ENCODE data around the gene NIPA2.

Gene NIPA2

DNA sequence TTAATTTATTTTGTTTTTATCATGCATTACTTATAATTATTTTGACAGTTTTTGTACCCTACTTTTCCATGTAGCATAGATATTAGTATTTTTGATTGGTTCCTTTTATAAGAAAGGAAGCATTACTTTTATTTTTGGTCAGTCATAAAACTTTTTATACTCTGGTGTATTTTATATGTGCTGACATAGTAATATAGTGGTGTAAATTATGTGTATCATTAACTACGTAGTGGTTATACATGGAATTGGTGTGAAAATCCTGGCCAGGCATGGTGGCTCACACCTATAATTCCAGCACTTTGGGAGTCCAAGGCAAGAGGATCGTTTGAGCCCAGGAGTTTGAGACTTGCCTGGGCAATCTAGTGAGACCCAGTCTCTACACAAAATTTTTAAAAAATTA is 18.8 kb upstream of the NIPA2 start:
- Mint-ChIP-seq H3K4me3 (no peak overlapping the region), H3K36me3 (ENCODE audit: low read depth) (peaks cover 21% of the 10 kb centered on the region), H3K27ac (no peak overlapping the region), H3K4me1 (no peaks in the 10 kb centered on the region), H3K27me3 (ENCODE audit: low read depth, poor library complexity) (no peaks in the 10 kb centered on the region), H3K9me3 (no peaks in the 10 kb centered on the region)
- DNase-seq, result no peak
- TF ChIP-seq, protein P1, sequence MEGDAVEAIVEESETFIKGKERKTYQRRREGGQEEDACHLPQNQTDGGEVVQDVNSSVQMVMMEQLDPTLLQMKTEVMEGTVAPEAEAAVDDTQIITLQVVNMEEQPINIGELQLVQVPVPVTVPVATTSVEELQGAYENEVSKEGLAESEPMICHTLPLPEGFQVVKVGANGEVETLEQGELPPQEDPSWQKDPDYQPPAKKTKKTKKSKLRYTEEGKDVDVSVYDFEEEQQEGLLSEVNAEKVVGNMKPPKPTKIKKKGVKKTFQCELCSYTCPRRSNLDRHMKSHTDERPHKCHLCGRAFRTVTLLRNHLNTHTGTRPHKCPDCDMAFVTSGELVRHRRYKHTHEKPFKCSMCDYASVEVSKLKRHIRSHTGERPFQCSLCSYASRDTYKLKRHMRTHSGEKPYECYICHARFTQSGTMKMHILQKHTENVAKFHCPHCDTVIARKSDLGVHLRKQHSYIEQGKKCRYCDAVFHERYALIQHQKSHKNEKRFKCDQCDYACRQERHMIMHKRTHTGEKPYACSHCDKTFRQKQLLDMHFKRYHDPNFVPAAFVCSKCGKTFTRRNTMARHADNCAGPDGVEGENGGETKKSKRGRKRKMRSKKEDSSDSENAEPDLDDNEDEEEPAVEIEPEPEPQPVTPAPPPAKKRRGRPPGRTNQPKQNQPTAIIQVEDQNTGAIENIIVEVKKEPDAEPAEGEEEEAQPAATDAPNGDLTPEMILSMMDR (IDR thresholded peaks at IDR 0.05), result no peak

DNA sequence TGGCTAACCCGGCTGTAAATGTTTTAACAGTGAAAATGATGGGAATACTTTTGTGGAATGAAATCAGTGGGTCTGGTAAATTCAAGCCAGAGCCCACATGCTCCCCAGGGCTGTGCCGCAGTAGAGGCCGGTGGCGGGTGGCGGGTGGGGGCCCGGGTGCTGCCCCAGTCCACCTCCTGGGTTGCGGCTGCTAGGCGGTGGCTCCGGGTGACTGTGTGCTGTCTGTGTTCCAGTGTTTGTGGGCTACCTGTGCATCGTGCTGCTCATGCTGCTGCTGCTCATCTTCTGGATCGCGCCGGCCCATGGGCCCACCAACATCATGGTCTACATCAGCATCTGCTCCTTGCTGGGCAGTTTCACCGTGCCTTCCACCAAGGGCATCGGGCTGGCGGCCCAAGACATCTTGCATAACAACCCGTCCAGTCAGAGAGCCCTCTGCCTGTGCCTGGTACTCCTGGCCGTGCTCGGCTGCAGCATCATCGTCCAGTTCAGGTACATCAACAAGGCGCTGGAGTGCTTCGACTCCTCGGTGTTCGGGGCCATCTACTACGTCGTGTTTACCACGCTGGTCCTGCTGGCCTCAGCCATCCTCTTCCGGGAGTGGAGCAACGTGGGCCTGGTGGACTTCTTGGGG is 14.9 kb upstream of the NIPA2 start:
- DNase-seq, result no peak
- Mint-ChIP-seq H3K27ac (no peak overlapping the region), H3K4me1 (peaks cover 2% of the 10 kb centered on the region), H3K36me3 (ENCODE audit: low read depth) (peaks cover 29% of the 10 kb centered on the region), H3K4me3 (no peak overlapping the region), H3K27me3 (ENCODE audit: low read depth, poor library complexity) (no peaks in the 10 kb centered on the region), H3K9me3 (no peaks in the 10 kb centered on the region)
- TF ChIP-seq, protein P1 (IDR thresholded peaks at IDR 0.05), result no peak

DNA sequence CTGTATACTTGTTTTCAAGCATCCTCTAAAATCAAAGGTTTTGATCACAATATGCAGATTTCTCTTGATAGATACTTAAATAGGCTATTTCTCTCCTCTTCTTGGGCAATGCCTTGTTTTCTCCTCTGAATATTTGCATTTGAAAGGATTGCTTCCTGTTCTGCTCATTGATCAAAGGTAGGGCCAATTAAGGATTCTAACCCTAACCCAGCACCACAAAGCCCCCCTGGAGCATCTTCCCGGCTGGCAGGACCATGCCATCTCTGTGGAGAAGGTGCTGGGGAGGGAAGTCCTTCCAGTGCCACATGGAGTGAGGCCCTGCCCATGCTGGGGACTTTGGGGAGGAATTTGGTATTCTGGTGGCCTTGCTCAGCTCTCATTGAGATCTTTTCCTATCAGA is 11.3 kb upstream of the NIPA2 start:
- no peak overlapping the region for H3K4me3 Mint-ChIP-seq
- no peaks in the 10 kb centered on the region for H3K27me3 Mint-ChIP-seq (ENCODE audit: low read depth, poor library complexity)
- H3K27ac Mint-ChIP-seq, result no peak overlapping the region
- peaks cover 27% of the 10 kb centered on the region for H3K36me3 Mint-ChIP-seq (ENCODE audit: low read depth)
- DNase-seq, result no peak
- peaks cover 11% of the 10 kb centered on the region for H3K4me1 Mint-ChIP-seq
- peaks cover 4% of the 10 kb centered on the region for H3K9me3 Mint-ChIP-seq
- TF ChIP-seq, protein P1 (IDR thresholded peaks at IDR 0.05), result no peak

DNA sequence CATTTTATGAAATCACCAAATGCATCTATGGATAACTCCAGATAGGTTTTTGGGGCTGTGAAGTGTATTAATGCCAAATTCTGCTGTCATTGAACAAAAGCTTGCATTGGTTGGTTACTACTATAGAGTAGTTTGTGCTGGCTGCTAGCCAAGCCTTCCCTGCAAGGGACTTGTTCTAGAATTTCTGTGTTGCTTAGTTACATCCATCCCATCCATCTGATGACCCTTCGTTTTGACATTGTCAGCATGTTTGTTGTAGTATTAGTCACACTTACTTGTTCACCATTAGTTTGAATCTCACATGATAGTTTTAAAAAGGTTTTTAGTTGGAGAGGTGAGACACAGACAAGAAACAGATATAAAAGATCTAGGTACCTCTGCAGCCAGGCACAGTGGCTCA is 7.0 kb upstream of the NIPA2 start:
- no peaks in the 10 kb centered on the region for H3K27me3 Mint-ChIP-seq (ENCODE audit: low read depth, poor library complexity)
- H3K9me3 Mint-ChIP-seq, result peaks cover 14% of the 10 kb centered on the region
- no peak for DNase-seq
- H3K36me3 Mint-ChIP-seq (ENCODE audit: low read depth), result peaks cover 8% of the 10 kb centered on the region
- no peak overlapping the region for H3K4me3 Mint-ChIP-seq
- TF ChIP-seq, protein P1 (IDR thresholded peaks at IDR 0.05), result no peak
- H3K4me1 Mint-ChIP-seq, result peaks cover 11% of the 10 kb centered on the region
- H3K27ac Mint-ChIP-seq, result no peak overlapping the region

DNA sequence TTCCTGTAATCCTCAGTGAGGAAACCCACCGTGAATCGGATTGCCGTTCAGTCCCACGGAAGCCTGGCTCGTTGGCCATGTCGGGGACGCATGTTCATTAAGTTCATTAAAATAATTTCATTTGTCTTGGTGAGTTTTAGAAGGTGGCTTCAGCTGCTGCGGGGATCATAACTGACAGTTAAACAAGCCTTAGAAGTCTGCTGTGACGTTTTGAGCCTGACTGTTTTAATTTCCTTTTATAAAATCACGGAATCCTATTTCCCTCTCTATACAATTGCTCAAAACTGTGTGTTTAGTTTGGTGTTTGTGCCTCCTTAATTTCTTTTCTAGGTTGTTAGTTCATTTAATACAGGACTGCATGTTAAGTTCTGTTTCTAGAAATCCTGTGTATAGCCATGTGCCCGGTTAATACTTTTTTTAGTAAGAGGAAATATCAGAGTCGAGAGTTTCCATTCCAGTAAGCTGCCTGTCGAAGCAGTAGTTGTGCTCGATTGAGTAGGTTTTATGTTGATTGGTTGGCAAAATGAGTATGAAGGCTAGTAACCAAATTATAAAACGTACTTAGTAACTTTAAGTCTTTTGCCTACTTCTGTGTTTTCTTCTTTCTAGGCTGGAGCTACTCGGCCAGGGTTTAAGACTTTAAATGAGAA is 705 bp downstream of the NIPA2 start:
- Mint-ChIP-seq H3K4me3 (peak overlapping the region; percentile 97), H3K36me3 (ENCODE audit: low read depth) (peaks cover 25% of the 10 kb centered on the region), H3K9me3 (peaks cover under 1% of the 10 kb centered on the region), H3K27me3 (ENCODE audit: low read depth, poor library complexity) (peaks cover 3% of the 10 kb centered on the region), H3K27ac (peak overlapping the region; percentile 97), H3K4me1 (peaks cover 31% of the 10 kb centered on the region)
- no peak for DNase-seq
- TF ChIP-seq, protein P1 (IDR thresholded peaks at IDR 0.05), result no peak

Data from nephron progenitor cell (in vitro differentiated cells).